K562 (cell line): ENCODE data around the gene RIMS3. TPM values are rescaled to one million over a fixed set of nuclear protein-coding genes. Genes with fewer than 3 reads are reported as not detected.

ENCODE experiments used
- ATAC-seq: fragments of 200-7000 bp; cut with Tn5 transposase; 3 replicates; pipeline ENCODE4 v1.9.1; 2020; ENCODE audit warnings: moderate library complexity
- BruUV-seq: library from RNA; stranded (reverse); fragments of 400-500 nt; replicated peaks from 2 replicates; lab custom pipeline; 2021; lab: Mats Ljungman, UMichigan
- CTCF ChIA-PET: fragments of 300-600 bp; formaldehyde crosslinking; extraction: SDS; loops from one replicate; lab custom pipeline; 2021; ENCODE audit warnings: low intra/inter-chr PET ratio; lab: Yijun Ruan, JAX
- POLR2A ChIA-PET: fragments of 300-600, 350-650 bp; sonication (Branson Sonifier 250); formaldehyde crosslinking; extraction: SDS; loops from one replicate; lab custom pipeline; 2021; ENCODE audit warnings: antibody characterized with exemption, inconsistent platforms; lab: Yijun Ruan, JAX
- DNase-seq, 4 experiments: peaks; one replicate each; pipeline versions ENCODE4 v3.0.0 to v3.0.0-alpha.2; 2011 to 2018; ENCODE audit warnings: low spot score in 3 of 4, mixed read lengths in 3 of 4; ENCODE audit errors: extremely low read depth in 1 of 4
- FAIRE-seq: peaks from 2 replicates; lab custom pipeline; 2011; peaks lifted over from hg19 to GRCh38; lab: Jason Lieb, UNC
- H2AFZ ChIP-seq: 2 replicates; pipeline ENCODE4 v1.6.0; 2011; ENCODE audit warnings: low read depth, low read length, control low read depth, inconsistent platforms
- H3K27ac ChIP-seq: fragments of 200-600 bp; 3 replicates; pipeline ENCODE4 v1.8.0; 2011; ENCODE audit warnings: low read depth, mild to moderate bottlenecking, control low read depth, inconsistent platforms, low read length, moderate library complexity, mixed read lengths; ENCODE audit errors: extremely low read depth
- H3K27me3 ChIP-seq, 2 experiments: fragments of 300-600 bp in 1 of 2; 2 replicates in 1 of 2; 3 replicates in 1 of 2; pipeline versions ENCODE4 v1.6.0 to v1.8.0; 2011; ENCODE audit warnings: inconsistent platforms in 2 of 2, low read length in 2 of 2, mild to moderate bottlenecking in 1 of 2, mixed read lengths in 1 of 2, moderate library complexity in 1 of 2; ENCODE audit not compliant: control insufficient read depth in 2 of 2, insufficient read depth in 2 of 2
- H3K36me3 ChIP-seq: fragments of 300-600 bp; 3 replicates; pipeline ENCODE4 v1.8.0; 2011; ENCODE audit warnings: mild to moderate bottlenecking, low read length, inconsistent platforms; ENCODE audit not compliant: control insufficient read depth, insufficient read depth
- H3K4me1 ChIP-seq, 2 experiments: fragments of 200-600 bp in 1 of 2; replicated peaks in 1 of 2; 2 replicates in 1 of 2; 3 replicates in 1 of 2; pipeline versions ENCODE4 v1.5.1 to v1.8.0; 2011; ENCODE audit warnings: inconsistent platforms in 2 of 2, low read length in 2 of 2, mild to moderate bottlenecking in 1 of 2, mixed read lengths in 1 of 2, moderate library complexity in 1 of 2; ENCODE audit not compliant: control insufficient read depth in 2 of 2, insufficient read depth in 2 of 2
- H3K4me2 ChIP-seq: 2 replicates; pipeline ENCODE4 v1.6.1; 2011; ENCODE audit warnings: low read length, control low read depth, inconsistent platforms, mixed read lengths; ENCODE audit not compliant: insufficient read depth
- H3K4me3 ChIP-seq: fragments of 200-600 bp; sonication (generic), shearing (Covaris generic); 2 replicates; pipeline ENCODE4 v1.5.1; 2016; ENCODE audit warnings: control low read depth, inconsistent platforms
- H3K79me2 ChIP-seq: fragments of 200-600 bp; 3 replicates; pipeline ENCODE4 v1.8.0; 2011; ENCODE audit warnings: low read length, inconsistent platforms; ENCODE audit not compliant: control insufficient read depth, insufficient read depth
- H3K9ac ChIP-seq, 2 experiments: 2 replicates each; pipeline versions ENCODE4 v1.6.0 to v1.6.1; 2011; ENCODE audit warnings: low read depth in 2 of 2, low read length in 2 of 2, control low read depth in 1 of 2, inconsistent platforms in 1 of 2, mild to moderate bottlenecking in 1 of 2, mixed read lengths in 1 of 2; ENCODE audit not compliant: insufficient read depth in 1 of 2
- H3K9me1 ChIP-seq: one replicate; pipeline ENCODE4 v1.6.0; 2011; ENCODE audit warnings: inconsistent platforms, mild to moderate bottlenecking, low read length, moderate library complexity; ENCODE audit not compliant: control insufficient read depth, insufficient read depth
- H3K9me3 ChIP-seq: replicated peaks from 2 replicates; pipeline ENCODE4 v1.5.1; 2011; ENCODE audit warnings: low read depth, low read length, inconsistent platforms; ENCODE audit not compliant: control insufficient read depth, insufficient read depth
- H4K20me1 ChIP-seq: replicated peaks from 2 replicates; pipeline ENCODE4 v1.6.1; 2011; ENCODE audit warnings: low read length, inconsistent platforms, mixed read lengths; ENCODE audit not compliant: control insufficient read depth, insufficient read depth
- C11orf30 ChIP-seq: fragments of 450-650 bp; IDR thresholded peaks from 2 replicates; pipeline ENCODE4 v1.6.1; 2016; ENCODE audit warnings: low read depth, mild to moderate bottlenecking
- CHAMP1 ChIP-seq: fragments of 450-650 bp; IDR thresholded peaks from 2 replicates; pipeline ENCODE4 v1.6.1; 2016; ENCODE audit warnings: mild to moderate bottlenecking
- CHD2 ChIP-seq: IDR thresholded peaks from 2 replicates; pipeline ENCODE4 v1.6.1; 2011; ENCODE audit warnings: low read depth, low read length
- ETV1 ChIP-seq: fragments of 450-650 bp; conservative IDR thresholded peaks from 2 replicates; pipeline ENCODE4 v1.6.1; 2016; ENCODE audit warnings: missing genetic modification characterization, control low read depth, low read depth, missing compliant biosample characterization
- HMBOX1 ChIP-seq: sonication (generic); IDR thresholded peaks from 2 replicates; pipeline ENCODE4 v1.6.1; 2016
- IRF1 ChIP-seq: sonication (generic); formaldehyde crosslinking; IDR thresholded peaks from 2 replicates; pipeline ENCODE4 v1.8.0; 2022; ENCODE audit warnings: missing genetic modification reagents, mild to moderate bottlenecking, borderline replicate concordance
- IRF2 ChIP-seq: sonication (generic); formaldehyde crosslinking; IDR thresholded peaks from 2 replicates; pipeline ENCODE4 v1.8.1; 2022; ENCODE audit warnings: mild to moderate bottlenecking, missing genetic modification reagents
- NR2F6 ChIP-seq: fragments of 450-650 bp; formaldehyde crosslinking; IDR thresholded peaks from 2 replicates; pipeline ENCODE4 v1.4.0; 2020; ENCODE audit warnings: mild to moderate bottlenecking
- RBM39 ChIP-seq: fragments of 200-400 bp; formaldehyde crosslinking; optimal IDR thresholded peaks from 2 replicates; pipeline ENCODE3; 2018; ENCODE audit warnings: low read depth, low read length
- SMARCE1 ChIP-seq: fragments of 450-650 bp; IDR thresholded peaks from 2 replicates; pipeline ENCODE4 v1.7.1; 2016; ENCODE audit warnings: mild to moderate bottlenecking
- ZNF121 ChIP-seq: sonication (generic); formaldehyde crosslinking; conservative IDR thresholded peaks from 2 replicates; pipeline ENCODE4 v1.8.0; 2022; ENCODE audit warnings: missing genetic modification reagents
- ZNF212 ChIP-seq: fragments of 450-650 bp; formaldehyde crosslinking; IDR thresholded peaks from 2 replicates; pipeline ENCODE4 v1.4.0; 2020; ENCODE audit warnings: mild to moderate bottlenecking
- ZNF224 ChIP-seq: sonication (generic); formaldehyde crosslinking; IDR thresholded peaks from 2 replicates; pipeline ENCODE4 v1.8.0; 2022; ENCODE audit warnings: mild to moderate bottlenecking, missing genetic modification reagents
- ZNF592 ChIP-seq: fragments of 450-650 bp; IDR thresholded peaks from 2 replicates; pipeline ENCODE4 v1.6.1; 2017; ENCODE audit warnings: antibody characterized with exemption, mild to moderate bottlenecking
- WGBS: fragments of 100-300 bp; shearing (Covaris generic); methylation state at CpG from one replicate; pipeline ENCODE4 v1.1.6; 2016; ENCODE audit warnings: low coverage, mixed read lengths; ENCODE audit not compliant: insufficient coverage; ENCODE audit errors: missing lambda C conversion rate; 5-methylcytosine and 5-hydroxymethylcytosine counted together
- in situ Hi-C: fragments of 300-500 bp; cut with MboI; formaldehyde crosslinking; loops from 4 replicates; pipeline ENCODE4 v1.15.0; 2018; ENCODE audit warnings: inconsistent platforms, mixed read lengths
- intact Hi-C: fragments of 100-400 bp; cut with micrococcal nuclease; formaldehyde crosslinking; loops from 2 replicates; pipeline ENCODE4 v1.14.2; 2022
- polyA plus RNA-seq, 8 experiments: library from polyadenylated mRNA; depleted of rRNA in 4 of 8; stranded (reverse) in 5 of 8; unstranded in 3 of 8; fragments of >200 nt; fragmentation: Nextera tagmentation in 2 of 8; fragmentation: Illumina TruSeq in 1 of 8; extraction: Ambion mirVana in 2 of 8; extraction: Trizol in 1 of 8; gene quantifications; 2 replicates each; pipeline versions ENCODE4 v1.2.1 to v1.2.3, GENCODE V29; 2011 to 2014; ENCODE audit warnings: inconsistent platforms in 1 of 8, missing spikeins in 1 of 8
- total RNA-seq, 7 experiments: library from RNA; depleted of rRNA in 6 of 7; stranded (reverse); fragments of >200 nt in 6 of 7; fragmentation: Illumina TruSeq in 2 of 7; extraction: Trizol in 2 of 7; gene quantifications; 2 replicates each; pipeline versions ENCODE4 v1.2.1 to v1.2.3, GENCODE V29; 2011 to 2021; ENCODE audit warnings: low replicate concordance in 1 of 7

RIMS3 gene
- total and polyA plus RNA-seq, 9 of the 15 experiments (the other 6 are each of a cell fraction or from before 2014, with no cell fraction given), result 0.06 to 1.2 (median 0.59) TPM

- TF ChIP-seq ZNF592 (no peak), SMARCE1 (no peak), CHD2 (no peak), ETV1 (tag) (no peak), HMBOX1 (no peak), ZNF224 (CRISPR knock-in tag) (no peak)
- TF ChIP-seq, all 486 proteins: peak for 0
Measured at GRCh38 chr1:40689737-40690136, 24.3 kb upstream of the RIMS3 start (continued).

GRCh38 chr1:40687661-40688060, 22.2 kb upstream of the RIMS3 start:
- ChIA-PET POLR2A (interaction anchor here (0.5 to 0.8 kb wide), 3 partner anchors 10 to 36 kb away, joined by 3 to 4 read pairs (median 4); no protein-coding TSS in a partner anchor), CTCF (no interaction called here)
- H3K4me1 ChIP-seq, result peaks cover 10% of the 10 kb centered on the region in 2 experiments; a peak in 3 of 5 replicates
- H3K9me1 ChIP-seq, result peaks cover 6% of the 10 kb centered on the region
- H3K79me2 ChIP-seq, result peaks cover 39% of the 10 kb centered on the region
- DNase-seq, result no peak
- 95% methylated on average over 6 of the region's 6 CpGs for WGBS
- H3K4me3 ChIP-seq, result no peak overlapping the region
- intact Hi-C loops (no loop called here), in situ Hi-C loops (no loop called here)
- no TSS peak for BruUV-seq
- no peaks in the 10 kb centered on the region for H3K9me3 ChIP-seq
- no peak overlapping the region for H3K9ac ChIP-seq
- no peak overlapping the region for H3K27ac ChIP-seq
- ATAC-seq, result no peak
- H3K27me3 ChIP-seq, result no peaks in the 10 kb centered on the region
- H3K36me3 ChIP-seq, result peaks cover 12% of the 10 kb centered on the region
- no peak overlapping the region for H3K4me2 ChIP-seq
- no peaks in the 10 kb centered on the region for H4K20me1 ChIP-seq
- H2AFZ ChIP-seq, result no peak overlapping the region
- no peak for FAIRE-seq
- TF ChIP-seq CHAMP1, result no peak
- TF ChIP-seq IRF2 (CRISPR knock-in tag), result no peak
- TF ChIP-seq NR2F6 (CRISPR knock-in tag), result no peak
- no peak for TF ChIP-seq C11orf30
- no peak for TF ChIP-seq IRF1 (CRISPR knock-in tag)
- no peak for TF ChIP-seq ZNF121 (CRISPR knock-in tag)
- no peak for TF ChIP-seq RBM39
- TF ChIP-seq ZNF212 (CRISPR knock-in tag), result no peak
